NCI-H345 treated with DMSO at 0.1 percent for 48 hours (cell line): ENCODE results near the gene CACNA1D.
"Not testable (repeated sequence)": the region's sequence is repeated elsewhere in the genome, so short reads cannot be mapped to it uniquely, and the experiment has no call there.

Experiments
- DNase-seq: peaks from one replicate; lab custom pipeline; 2025; ENCODE audit not compliant: unreplicated experiment; lab: John Stamatoyannopoulos, UW

Gene CACNA1D

DNA sequence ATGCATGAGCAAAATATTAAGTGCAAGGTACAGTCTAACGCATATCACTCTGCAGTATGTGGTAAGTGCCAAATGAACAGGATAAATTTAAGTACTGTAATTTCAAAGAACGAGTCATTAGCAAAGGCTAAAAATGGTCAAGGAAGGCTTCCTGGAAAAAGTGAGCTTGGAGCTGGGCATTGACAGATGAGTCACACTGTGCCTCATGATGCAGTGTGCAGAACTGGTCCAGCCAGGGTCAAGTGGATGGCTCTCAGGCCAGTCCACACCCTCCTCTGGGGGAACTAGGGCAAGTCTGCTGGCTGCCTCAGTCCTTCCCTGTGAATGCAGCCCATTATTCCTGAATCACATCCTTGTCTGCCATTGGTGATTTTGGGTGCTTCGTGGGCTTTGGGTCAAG is 76.3 kb downstream of the CACNA1D start:
- DNase-seq = no peak

DNA sequence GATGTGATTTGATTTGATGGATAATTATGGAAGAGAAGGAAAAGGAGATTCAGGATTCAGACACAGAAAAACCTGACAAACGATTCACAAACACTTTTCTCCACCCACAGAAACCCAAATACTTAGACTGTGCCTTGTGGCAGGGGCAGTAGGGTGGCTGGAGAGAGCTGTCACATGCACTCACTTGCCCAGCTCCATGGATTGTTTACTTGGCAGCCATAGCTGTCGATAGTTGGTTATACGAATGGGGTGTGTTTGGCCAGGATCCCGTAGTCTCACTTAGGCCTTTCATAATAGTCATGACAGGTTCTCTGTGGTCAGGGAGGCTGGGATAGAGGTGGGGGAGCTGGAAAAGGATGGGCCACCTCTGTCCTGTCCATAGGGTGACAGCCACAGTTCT is 76.9 kb downstream of the CACNA1D start:
- DNase-seq = no peak

DNA sequence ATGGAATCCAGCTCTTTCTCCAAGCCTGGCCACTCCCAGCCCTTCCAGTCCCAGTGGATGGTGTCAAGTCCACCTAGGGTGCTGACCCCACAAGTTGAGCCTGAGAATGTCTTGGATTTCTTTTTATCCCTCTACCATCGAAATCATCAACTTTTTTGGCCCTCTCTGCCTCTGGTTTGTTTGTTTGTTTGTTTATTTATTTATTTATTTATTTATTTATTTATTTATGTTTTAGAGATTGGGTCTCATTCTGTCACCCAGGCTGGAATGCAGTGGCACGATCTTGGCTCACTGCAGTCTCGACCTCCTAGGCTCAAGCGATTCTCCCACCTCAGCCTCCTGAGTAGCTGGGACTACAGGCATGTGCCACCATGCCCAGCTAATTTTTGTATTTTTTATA is 77.8 kb downstream of the CACNA1D start:
- DNase-seq = not testable (repeated sequence)

DNA sequence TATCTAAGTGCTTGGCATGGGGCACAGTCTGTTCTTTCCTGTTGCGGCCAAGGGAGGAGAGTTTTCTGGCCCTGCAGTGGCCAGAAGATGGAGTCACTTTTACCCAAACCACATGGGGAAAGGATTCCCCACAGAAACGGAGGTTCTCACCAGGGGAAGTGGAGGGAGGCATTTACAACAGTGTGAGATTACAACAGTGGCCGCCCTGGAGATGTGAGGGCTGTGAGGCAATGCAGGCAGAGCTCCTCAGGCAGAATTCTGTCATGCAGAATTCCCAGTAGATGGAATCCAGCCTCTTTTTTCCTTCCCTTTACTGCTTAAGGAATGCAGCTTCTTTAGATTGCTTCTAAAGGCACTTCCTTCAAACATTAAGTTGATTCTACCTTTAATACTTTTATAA is 83.1 kb downstream of the CACNA1D start:
- DNase-seq = no peak

DNA sequence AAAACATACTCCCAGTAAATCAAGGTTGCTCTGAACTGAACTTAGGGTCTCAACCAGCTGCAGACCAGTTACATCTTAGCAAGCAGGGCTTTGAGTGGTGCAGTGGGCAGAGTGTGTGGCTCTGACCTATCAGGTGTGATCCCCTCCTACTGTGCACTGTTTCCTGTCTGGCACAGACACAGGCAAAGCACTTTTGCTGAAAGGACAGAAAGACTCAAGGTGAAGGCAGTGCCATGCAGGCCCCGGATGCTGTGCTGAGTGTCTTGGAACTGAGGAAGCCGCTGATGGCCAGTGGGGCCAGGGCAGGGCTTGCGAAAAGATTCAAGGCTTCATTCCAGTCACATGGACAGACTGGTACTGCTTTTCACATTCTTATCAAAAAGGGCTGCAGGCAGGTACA is 85.2 kb downstream of the CACNA1D start:
- DNase-seq = no peak

DNA sequence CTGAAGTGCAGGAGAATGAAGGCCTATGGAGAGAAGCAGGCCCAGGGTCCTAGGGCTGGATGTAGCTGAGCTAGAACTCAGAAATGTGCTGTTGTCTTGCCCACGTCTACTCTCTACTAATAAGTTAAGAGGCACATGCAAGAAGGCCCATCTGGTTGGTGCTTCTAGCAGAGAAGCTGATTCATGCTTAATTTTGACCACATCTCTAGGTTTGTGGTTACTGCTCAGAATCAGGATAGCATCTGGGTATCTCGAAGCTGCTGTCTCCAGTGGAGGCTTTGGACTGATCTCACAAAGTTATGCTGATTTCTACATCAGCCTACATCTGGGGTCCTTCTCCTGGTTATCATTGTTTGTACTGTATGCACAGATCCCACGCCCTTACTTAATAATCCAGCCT is 87.3 kb downstream of the CACNA1D start:
- DNase-seq = no peak

DNA sequence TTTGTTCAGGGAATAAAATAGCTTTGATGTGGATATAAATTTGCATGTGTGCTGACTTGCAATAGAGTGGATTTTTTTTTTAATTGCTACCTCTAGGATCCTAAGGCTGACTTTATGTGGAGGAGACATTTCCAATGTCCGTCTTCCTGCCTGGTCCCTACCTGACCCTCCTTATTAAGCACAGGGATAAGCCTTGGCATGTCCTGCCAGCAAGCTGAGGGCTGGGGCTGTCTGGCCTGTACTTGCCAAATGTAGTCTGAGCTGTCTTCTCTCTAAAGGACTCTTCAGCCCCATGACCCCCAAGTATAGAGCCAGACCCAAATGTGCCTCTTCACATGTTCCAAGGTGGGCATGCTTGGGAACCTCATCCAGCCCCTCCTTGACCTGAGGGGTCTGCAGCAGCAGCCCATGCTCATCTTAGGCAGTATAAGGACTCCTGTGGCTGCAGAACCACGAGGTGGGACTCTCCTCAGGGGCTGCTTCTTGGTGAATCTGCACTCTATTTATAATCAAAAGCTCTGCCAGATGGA is 88.8 kb downstream of the CACNA1D start:
- no peak for DNase-seq

DNA sequence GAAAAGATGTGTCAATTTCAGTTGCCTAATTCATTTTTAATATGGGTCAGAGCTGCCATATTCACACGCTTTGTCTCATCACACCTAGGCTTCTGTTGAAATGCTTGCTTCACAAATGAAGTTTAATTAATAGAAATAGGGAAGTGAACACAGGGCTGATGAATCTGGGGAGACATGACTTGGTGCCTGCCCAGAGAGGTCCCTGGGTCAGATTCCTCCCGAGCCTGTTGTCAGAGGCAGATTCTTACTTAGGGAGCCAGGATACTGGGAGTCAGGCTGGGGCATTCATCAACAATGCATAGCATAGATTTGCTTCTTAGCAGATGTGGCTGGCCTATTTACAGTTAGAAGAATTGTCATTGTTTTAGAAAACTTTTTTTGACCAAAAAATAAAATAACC is 90.6 kb downstream of the CACNA1D start:
- DNase-seq = no peak

DNA sequence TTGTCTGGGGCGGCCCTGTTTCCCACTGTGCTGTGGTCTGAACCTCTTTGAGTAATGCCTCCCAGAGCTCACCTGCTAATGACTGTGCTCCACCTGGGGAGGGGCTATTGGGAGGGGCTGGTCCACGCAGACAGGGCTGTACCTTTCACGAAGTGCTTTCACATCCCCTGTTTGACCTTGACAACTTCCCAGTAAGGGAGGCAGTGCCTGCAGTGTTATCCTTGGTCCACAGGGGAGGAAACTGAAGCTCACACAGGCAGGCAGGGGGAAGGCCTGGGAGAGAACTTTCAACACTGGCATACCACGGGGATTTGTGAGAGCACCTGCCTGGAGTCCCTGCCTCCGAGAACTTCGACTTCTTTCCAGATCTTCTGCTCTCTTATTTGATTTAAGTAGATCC is 91.2 kb downstream of the CACNA1D start:
- DNase-seq = no peak

DNA sequence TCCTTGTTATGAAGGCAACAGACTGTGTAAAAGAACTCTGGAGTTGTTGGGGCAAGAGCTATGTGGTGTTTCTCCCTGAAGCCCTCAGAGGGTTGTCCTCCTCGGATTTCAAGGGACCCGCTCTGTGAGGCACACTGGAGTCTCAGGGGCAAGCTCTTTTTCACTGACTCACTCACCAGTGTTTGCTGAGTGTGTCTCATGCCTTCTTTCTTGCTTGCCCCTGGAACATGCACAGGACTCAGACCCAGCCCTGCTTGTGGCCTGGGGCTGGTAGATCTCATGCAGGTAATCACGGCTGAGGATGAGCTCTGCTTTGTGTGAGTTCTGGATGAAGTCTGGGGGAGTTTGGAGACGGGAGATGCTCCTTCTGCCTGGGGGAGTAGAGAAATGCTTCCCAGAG is 93.7 kb downstream of the CACNA1D start:
- no peak for DNase-seq

DNA sequence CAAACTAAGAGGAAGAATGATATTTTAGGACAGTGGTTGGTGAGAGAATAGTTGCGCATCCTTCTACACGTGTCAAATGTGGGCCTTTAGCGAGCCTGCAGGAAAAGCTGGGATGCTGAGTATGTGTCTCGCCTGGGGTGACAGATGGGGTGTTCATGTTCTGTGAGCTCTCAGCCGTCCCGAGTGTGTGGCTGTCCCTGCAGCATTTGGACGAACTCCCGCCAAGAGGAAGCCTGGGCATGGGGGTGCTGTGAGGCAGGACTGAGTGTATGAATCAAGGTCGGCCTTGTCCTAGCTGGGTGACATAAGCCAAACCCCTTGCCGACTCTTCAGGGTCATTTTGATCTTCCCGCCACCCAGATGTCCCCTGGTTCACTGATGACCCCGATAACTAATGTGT is 94.8 kb downstream of the CACNA1D start:
- DNase-seq = no peak

DNA sequence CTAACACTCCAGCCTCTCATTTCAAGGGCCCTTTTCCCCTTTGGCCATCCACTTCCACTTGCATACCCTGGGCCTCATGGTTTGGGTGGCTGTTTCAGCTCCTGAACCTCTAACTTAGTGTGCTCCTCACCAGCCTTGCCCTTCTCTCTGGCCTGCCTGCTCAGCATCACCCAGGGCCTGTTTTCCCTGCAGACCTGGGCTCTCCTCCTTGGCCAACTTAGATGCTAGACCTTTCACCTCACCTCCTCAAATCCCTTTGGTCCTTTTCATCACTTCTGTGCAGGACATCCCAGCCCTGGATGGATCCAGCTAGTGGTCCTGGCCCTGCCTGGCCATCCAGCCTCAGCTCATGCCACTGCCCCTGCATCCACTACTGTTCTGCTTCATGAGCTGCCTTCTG is 95.4 kb downstream of the CACNA1D start:
- DNase-seq = no peak

DNA sequence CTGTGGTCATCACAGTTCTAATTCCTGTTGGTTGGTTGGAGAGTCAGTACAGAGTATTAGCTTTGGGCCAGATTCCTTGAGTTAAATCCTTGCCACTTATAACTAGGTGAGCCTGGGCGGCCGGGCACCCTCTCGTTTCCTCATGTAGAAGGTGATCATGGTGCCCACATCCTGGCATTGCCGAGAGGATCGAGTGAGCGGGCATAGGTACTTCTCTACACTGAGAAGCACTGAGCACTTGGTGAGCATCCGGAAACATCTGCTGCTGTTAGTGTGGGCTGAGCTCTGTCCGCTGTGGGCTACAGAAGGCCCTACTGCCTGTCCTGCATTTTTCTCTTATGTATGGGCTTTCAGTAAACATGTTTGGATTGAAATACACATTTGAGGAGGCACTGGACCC is 96.2 kb downstream of the CACNA1D start:
- no peak for DNase-seq

DNA sequence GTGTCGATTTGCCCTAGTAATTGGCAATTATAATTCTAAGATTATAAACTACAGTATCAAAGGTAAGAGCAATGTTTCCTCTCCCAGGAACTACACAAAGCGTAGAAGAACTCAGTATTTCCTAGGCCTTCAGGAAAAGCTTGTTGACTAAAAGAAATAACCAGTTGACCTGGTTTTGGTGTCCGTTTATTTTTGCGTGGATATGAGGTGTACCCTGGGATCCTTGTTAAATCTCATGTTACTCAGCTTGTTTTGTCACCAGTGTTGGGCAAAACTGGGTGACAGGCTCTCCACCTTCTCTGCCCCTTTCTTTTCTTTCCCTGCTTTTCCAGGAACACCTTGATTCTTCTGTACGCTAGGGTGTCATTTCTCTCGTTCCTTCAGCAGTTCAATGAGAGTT is 97.2 kb downstream of the CACNA1D start:
- DNase-seq = no peak

DNA sequence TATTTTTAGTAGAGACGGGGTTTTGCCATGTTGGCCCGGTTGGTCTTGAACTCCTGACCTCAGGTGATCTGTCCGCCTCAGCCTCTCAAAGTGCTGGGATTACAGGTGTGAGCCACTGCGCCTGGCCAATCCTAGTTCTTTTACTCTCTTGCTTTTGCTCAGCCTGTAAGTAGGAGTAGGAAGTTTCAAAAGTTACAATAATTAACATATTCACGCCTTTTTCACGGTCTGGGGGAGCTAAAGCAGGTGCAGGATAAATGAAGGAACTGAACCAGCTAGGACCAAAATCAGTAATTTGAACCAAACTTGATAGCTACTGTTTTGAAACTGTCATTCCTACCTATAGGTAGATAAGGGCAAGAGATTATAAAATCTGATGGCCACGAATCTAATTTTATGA is 98.5 kb downstream of the CACNA1D start:
- no peak for DNase-seq

DNA sequence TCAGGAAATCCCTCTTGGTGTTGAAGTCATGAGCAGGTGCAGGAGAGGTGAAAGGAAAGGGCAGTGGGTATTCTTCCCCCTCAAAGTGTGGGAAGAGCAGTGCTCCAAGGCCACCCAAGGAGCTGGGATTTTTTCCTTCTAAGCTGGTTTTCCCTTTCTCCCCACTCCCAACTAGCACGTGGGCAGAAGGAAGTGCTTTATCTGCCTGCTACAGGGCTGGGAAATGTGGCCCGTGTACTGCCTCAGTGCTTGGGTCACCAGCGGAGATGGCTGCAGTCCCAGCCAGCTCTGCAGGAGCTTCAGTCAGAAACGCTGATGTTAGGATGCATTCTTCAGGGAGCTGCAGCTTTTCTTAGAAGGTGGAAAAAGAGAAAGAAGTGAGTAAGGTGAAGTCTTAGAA is 99.2 kb downstream of the CACNA1D start:
- DNase-seq = no peak

DNA sequence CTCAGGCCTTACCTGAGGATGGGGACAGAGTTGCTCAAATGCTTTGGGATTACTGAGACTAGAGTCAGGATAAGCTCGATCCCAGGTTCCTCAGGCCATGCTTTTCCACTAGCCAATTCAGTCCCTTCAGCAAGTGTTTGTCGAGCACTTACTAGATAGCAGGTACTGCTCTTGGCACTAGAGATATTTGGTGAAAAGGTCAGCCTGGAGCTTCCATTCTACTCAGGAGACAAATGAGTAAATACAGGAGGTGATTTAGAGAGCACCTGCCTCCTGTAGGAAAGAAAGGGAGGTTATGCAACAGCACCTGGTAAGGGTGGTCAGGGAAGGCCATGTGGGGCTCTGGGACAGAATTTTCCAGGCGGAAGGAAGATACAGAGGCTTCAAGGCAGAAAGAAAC is 99.9 kb downstream of the CACNA1D start:
- DNase-seq = no peak

DNA sequence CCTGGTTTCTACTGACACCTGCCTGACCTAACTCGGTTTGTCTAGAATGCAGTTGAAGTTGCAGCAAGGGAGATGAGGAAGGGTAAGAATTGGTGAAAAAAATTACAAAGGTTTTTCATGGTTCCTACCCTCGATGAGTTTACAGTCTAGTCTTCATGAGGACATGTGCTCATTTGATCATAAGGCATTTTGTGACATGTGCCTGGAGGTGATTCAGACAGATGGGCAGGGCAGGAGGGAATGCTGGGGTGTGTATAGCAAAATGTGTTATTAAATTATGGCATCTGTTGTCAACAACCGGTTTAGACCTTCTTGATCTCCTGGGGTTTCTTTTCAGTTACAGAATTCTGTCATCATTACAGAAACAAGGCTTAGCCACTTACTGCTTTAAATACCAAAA is 101.2 kb downstream of the CACNA1D start:
- DNase-seq = no peak

DNA sequence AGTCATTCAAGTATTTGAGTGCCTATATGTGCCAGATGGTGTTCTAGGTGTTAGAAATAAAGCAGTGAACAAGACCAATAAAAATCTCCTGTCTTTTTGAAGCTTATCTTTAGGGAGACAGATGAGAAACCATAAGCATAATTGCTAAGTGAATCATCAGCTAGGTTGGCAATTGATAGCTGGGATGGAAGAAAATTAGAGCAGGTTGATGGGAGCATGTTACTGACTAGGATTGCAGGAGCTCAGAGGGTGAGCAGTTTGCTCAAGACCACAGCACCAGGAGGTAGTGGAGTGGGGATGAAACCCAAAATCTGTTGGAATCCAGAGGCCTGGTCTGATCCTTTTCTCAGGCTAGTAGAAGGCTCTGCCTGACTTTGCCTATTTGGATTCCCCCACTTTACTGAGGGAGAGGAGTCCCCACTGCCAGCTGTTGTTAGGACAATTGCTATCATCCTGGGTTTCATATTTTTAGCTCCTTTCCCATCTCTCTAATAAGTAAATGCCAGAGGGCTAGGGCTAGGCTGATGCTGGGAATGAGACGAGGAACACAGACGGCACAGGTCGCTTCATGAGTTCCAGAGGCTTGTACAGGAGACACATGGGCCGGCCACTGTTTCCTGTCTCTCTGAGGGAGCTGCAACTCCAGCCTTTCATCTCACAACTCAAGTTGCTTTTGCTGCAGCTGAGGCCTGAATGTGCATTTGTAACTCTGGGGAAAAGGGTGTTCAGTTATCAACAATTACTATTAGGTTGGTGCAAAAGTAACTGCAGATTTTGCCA is 102.9 kb downstream of the CACNA1D start:
- no peak for DNase-seq

DNA sequence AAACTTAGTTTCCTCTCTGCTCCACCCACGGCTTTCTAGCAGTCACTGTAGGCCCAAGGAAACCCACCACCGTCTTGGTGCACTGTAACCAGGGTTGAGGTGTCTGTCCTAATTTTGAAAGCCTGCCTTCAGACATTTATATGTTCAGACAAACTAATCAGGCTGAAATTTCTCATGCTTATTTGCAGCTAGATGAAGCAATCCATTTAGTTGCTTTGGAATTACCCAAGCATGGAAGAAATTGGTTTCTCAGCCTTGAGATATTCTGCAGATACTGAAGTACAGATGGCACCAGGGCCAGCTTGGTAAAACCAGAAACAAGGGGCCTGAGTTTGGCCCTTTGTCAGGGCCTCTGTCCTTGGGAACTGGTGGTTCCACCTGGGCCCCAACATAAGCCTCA is 105.4 kb downstream of the CACNA1D start:
- no peak for DNase-seq

DNA sequence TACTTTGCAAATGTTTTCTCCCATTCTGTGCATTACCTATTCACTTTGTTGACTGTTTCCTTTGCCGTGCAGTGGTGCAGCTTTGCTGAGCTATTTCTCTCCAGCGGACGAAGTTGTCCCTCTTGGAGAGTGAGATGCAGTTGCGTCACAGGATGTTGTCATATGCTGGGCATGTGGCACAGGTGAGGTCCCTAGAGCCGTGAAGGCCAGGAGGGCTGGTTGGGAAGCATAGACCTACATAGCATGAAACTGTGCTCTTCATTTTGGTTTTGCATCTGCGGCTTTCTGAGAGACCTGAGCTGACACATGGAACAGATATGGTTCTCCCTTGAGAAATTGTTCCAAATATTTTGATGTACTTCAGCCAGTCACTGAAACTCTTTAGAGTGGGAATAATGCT is 108.5 kb downstream of the CACNA1D start:
- DNase-seq = no peak

DNA sequence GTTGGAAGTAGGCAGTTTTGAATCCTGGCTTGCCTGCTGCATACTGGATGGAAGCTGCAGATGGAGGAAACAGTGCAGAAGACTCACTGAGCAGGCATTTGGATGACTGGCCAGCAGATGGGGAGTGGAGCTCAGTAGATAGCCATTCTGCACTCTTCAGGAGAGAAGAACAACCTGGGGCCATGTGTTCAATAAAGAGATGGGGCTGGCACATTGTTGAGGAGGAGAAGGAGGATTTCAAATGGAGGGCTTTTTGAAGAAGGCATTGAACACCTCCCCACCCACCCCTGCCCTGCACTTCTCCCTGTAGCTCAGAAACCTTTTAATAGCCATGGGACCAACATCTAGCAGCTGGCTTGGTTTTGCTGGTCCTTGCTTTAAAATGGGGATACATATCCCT is 109.8 kb downstream of the CACNA1D start:
- no peak for DNase-seq

DNA sequence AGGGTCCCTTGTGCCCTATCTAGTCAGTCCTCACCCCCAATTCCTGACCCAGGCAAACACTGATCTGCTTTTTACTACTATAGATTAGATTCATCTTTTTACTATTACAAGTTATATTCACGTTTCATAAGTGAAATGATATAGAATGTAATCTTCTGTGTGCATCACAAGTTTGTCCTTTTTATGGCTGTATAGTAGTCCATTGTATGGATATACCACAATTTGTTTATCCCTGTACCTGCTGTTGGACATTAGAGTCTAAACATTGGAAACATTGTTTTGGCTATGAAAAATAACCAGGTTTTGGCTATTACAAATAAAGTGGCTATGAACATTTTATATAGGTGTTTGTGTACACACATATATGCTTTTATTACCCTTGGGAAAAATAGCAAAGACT is 112.4 kb downstream of the CACNA1D start:
- DNase-seq = no peak
